Neural crest cell (in vitro differentiated cells): Measurements from ENCODE around the gene TPP2. TPM values are rescaled to one million over a fixed set of nuclear protein-coding genes. Genes with fewer than 3 reads are reported as not detected.

Experiments used
- DNase-seq: peaks from one replicate; pipeline ENCODE4 v3.0.0; 2021; ENCODE audit warnings: low read depth, mixed read lengths, low spot score
- H3K27ac Mint-ChIP-seq: one replicate; pipeline ENCODE4 v1.8.0; 2021; ENCODE audit warnings: mild to moderate bottlenecking, mixed read lengths; ENCODE audit not compliant: unreplicated experiment
- H3K27me3 Mint-ChIP-seq: 2 replicates; pipeline ENCODE4 v1.8.0; 2021; ENCODE audit warnings: low read depth, mild to moderate bottlenecking, mixed read lengths
- H3K36me3 Mint-ChIP-seq: 2 replicates; pipeline ENCODE4 v1.8.0; 2021; ENCODE audit warnings: low read depth, mild to moderate bottlenecking, mixed read lengths
- H3K4me1 Mint-ChIP-seq: 2 replicates; pipeline ENCODE4 v1.8.0; 2021; ENCODE audit warnings: mixed read lengths
- H3K4me3 Mint-ChIP-seq: one replicate; pipeline ENCODE4 v1.8.0; 2021; ENCODE audit warnings: mild to moderate bottlenecking, mixed read lengths
- H3K9me3 Mint-ChIP-seq: 2 replicates; pipeline ENCODE4 v1.8.0; 2021; ENCODE audit warnings: mixed read lengths
- CTCF ChIP-seq: fragments of 200-600 bp; sonication (generic); conservative IDR thresholded peaks from 2 replicates; pipeline ENCODE4 v1.5.0; 2021; ENCODE audit warnings: antibody characterized with exemption, mild to moderate bottlenecking
- total RNA-seq: library from RNA; stranded (reverse); gene quantifications from 2 replicates; pipeline ENCODE4 v1.2.1, GENCODE V29; 2021

Gene TPP2
- total RNA-seq, 1 donor from 2014 or later: 62.7 TPM

- Mint-ChIP-seq H3K27me3 (no peaks in the 10 kb centered on the region), H3K27ac (no peak overlapping the region), H3K9me3 (no peaks in the 10 kb centered on the region)
Observed at GRCh38 chr13:102680133-102680717, 83.4 kb downstream of the TPP2 start.

GRCh38 chr13:102680842-102681740 is 84.3 kb downstream of the TPP2 start:
- H3K27me3 Mint-ChIP-seq: no peaks in the 10 kb centered on the region
- H3K27ac Mint-ChIP-seq: no peak overlapping the region
- no peaks in the 10 kb centered on the region for H3K9me3 Mint-ChIP-seq
- TF ChIP-seq CTCF: no peak
- H3K36me3 Mint-ChIP-seq: peaks cover 17% of the 10 kb centered on the region
- DNase-seq: no peak
- no peak overlapping the region for H3K4me3 Mint-ChIP-seq
- H3K4me1 Mint-ChIP-seq: no peaks in the 10 kb centered on the region

More at GRCh38 chr13:102680133-102680717, 83.4 kb downstream of the TPP2 start:
- Mint-ChIP-seq H3K36me3 (peaks cover 17% of the 10 kb centered on the region), H3K4me1 (no peaks in the 10 kb centered on the region), H3K4me3 (no peak overlapping the region)
- no peak for TF ChIP-seq CTCF
- DNase-seq: no peak

GRCh38 chr13:102682211-102682610 is 85.4 kb downstream of the TPP2 start:
- TF ChIP-seq CTCF: no peak

GRCh38 chr13:102682727-102683126 is 85.9 kb downstream of the TPP2 start:
- Mint-ChIP-seq H3K4me3 (no peak overlapping the region), H3K4me1 (no peaks in the 10 kb centered on the region), H3K27me3 (no peaks in the 10 kb centered on the region), H3K9me3 (no peaks in the 10 kb centered on the region), H3K36me3 (peaks cover 12% of the 10 kb centered on the region), H3K27ac (no peak overlapping the region)
- no peak for TF ChIP-seq CTCF
- DNase-seq: no peak

More at GRCh38 chr13:102682211-102682610, 85.4 kb downstream of the TPP2 start:
- Mint-ChIP-seq H3K27me3 (no peaks in the 10 kb centered on the region), H3K4me3 (no peak overlapping the region), H3K36me3 (peaks cover 16% of the 10 kb centered on the region), H3K9me3 (no peaks in the 10 kb centered on the region), H3K4me1 (no peaks in the 10 kb centered on the region), H3K27ac (no peak overlapping the region)
- no peak for DNase-seq

GRCh38 chr13:102683637-102684036 is 86.9 kb downstream of the TPP2 start:
- no peak for DNase-seq
- H3K27me3 Mint-ChIP-seq: no peaks in the 10 kb centered on the region
- TF ChIP-seq CTCF: no peak
- no peaks in the 10 kb centered on the region for H3K9me3 Mint-ChIP-seq
- peaks cover 10% of the 10 kb centered on the region for H3K36me3 Mint-ChIP-seq
- H3K4me3 Mint-ChIP-seq: no peak overlapping the region
- H3K27ac Mint-ChIP-seq: no peak overlapping the region
- peaks cover 7% of the 10 kb centered on the region for H3K4me1 Mint-ChIP-seq
